ENCODE measurements around the gene SMIM41.

SMIM41 gene

GRCh38 chr12:52147964-52148463 lies 68.5 kb downstream of the SMIM41 start:
- no peak for DNase-seq

GRCh38 chr12:52148464-52149181 lies 69.1 kb downstream of the SMIM41 start:
- no peak for DNase-seq

GRCh38 chr12:52149182-52149641 lies 69.7 kb downstream of the SMIM41 start:
- DNase-seq = no peak

GRCh38 chr12:52149651-52150241 lies 70.2 kb downstream of the SMIM41 start:
- DNase-seq = peak; percentile 29

- DNase-seq = no peak
Observed at GRCh38 chr12:52151153-52151836, 71.8 kb downstream of the SMIM41 start.

- peak; percentile 58 for DNase-seq
Observed at GRCh38 chr12:52151837-52152783, 72.6 kb downstream of the SMIM41 start.

- no peak for DNase-seq
Observed at GRCh38 chr12:52152905-52153317, 73.4 kb downstream of the SMIM41 start.

- no peak for DNase-seq
Observed at GRCh38 chr12:52155048-52155868, 75.8 kb downstream of the SMIM41 start.

- no peak for DNase-seq
Observed at GRCh38 chr12:52156311-52156710, 76.8 kb downstream of the SMIM41 start.

GRCh38 chr12:52156757-52157565 lies 77.5 kb downstream of the SMIM41 start:
- peak; percentile 60 for DNase-seq

- DNase-seq = no peak
Observed at GRCh38 chr12:52157566-52158150, 78.2 kb downstream of the SMIM41 start.
